T follicular helper cell (primary cell): Measurements from ENCODE around the gene AP5S1.

Experiments
- DNase-seq: peaks from one replicate; pipeline ENCODE4 v3.0.0-alpha.2; 2020; ENCODE audit warnings: low read depth

The AP5S1 gene

DNA sequence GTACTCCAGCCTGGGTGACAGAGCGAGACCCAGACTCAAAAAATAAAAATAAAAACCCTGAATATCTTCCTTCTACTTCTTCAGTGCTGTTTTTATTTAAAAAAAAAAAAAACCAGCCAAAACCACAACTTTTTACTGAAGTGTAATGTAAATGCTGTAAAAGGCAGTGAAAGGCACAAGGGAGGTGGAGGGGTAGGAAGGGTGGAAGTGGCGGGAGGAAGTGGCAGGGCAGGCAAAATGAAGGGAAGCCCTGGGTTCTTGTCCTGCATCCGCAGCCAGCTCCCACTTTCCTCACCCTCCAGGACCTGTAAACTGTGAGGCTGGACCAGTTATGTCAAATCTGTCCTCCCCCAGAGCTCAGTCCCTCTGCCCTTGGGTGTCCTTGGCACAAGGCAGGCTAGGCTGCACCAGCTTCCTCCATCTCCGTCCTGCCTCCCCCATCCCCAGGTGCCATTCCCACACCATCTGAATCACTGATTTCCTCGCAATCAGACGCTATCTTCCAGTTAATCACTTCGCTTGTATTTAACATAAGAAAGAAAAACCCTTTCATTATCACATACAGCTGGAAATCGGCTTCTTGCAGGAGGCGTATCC is 55.1 kb downstream of the AP5S1 start:
- DNase-seq, result no peak

DNA sequence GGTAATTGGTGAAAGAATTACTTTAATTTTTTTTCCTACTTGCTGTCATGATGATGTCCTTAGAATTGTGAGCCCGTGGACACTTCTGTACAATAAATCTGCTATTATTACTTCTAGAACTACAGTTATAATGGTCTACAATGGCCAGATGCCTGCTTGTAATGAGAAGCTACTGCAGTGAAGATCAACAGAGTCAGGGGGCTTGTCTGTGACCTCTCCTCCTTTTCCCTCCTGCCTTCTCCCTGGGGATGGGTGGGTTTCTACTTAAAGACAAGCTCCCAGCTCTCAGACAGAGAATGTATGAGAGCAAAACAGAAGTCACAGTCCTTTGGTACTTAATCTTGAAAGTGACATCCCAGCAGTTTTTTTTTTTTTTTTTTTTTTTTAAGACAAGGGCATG is 55.7 kb downstream of the AP5S1 start:
- no peak for DNase-seq

DNA sequence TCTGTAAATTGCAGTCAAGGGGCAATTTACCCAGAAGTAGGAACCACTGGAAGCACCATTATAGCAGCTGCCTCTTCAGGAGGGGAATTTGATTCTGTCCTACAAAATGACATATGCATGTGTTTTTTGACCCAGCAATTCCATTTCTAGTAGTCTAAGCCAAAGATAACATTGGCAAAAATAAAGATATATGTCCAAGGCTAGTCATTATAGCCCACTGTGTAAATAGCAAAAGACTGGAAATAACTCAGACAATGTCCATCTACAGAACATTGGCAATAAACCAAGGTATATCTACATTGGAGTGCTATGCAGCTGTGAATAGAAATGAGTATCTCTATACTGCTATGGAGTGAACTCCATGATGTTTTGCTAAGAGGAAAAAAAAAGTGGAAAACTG is 56.3 kb downstream of the AP5S1 start:
- DNase-seq, result no peak
